SU-DHL-6 (cell line): Measurements from ENCODE around the gene RAB11B.
"Not testable (repeated sequence)": the region's sequence is repeated elsewhere in the genome, so short reads cannot be mapped to it uniquely, and the experiment has no call there.

ENCODE experiments used
- CTCF ChIP-seq: fragments of 200-600 bp; sonication (generic); IDR thresholded peaks from one replicate; pipeline ENCODE4 v1.5.1; 2017; ENCODE audit warnings: antibody characterized with exemption, mild to moderate bottlenecking, low read length, moderate library complexity; ENCODE audit not compliant: insufficient read depth, poor library complexity, severe bottlenecking
- EZH2phosphoT487 ChIP-seq: fragments of 200-600 bp; sonication (generic), shearing (Covaris generic); conservative IDR thresholded peaks from 2 replicates; pipeline ENCODE4 v1.6.1; 2018; ENCODE audit warnings: mild to moderate bottlenecking, antibody characterized with exemption, low read length, moderate library complexity, mixed read lengths

GRCh38 chr19:8375766-8376165, 14.4 kb upstream of the RAB11B start:
- TF ChIP-seq EZH2phosphoT487, CTCF: not testable (repeated sequence)
